ENCODE data around the gene TWNK.
A peak's percentile ranks its signal among the peaks of the same experiment; 100 is the strongest.

DNA sequence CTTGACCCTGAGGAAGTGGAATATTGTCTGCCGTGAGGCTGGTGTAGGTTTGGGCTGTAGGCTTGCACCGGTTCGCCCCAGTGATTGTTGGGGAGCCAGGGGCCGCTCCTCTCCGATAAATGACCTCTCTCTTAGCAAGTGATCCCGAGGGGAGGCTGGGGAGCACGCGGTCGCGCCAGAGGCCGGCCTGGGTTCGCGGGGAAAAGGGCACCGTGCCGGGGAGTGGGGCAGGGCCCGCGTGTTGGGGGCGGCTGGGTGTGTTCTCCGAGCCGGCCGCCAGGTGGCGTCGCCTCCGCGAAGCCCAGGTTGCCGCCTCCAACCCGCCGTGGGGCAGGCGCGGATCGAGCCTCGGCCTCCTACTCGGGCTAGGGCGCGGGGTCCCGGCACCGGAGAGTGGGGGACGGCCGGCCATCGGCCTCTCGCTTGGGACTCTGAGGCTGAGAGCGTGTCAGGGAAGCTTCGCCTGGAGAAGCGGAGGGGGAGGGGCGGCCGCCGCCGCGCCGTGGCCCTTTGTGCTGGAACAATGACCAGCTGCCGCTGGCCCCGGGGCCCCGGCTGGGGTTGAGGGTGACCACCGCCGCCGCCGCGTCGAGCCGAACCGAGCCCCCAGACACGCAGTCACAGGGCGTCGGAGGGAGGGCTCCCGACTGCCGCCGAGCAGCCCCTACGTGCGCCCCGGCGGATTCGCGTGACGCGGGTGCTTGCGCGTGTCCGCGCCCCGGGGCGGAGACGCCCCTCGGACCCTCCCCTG lies 11.8 kb downstream of the TWNK start:
- no peak for TF ChIP-seq NFE2L2 (conservative IDR thresholded peaks at IDR 0.05; ENCODE audit: low read length)
- TF ChIP-seq FOSL2 (IDR thresholded peaks at IDR 0.05) = no peak
- no peak for TF ChIP-seq FOSL2 (CRISPR knock-in tag; IDR thresholded peaks at IDR 0.05)
- peak; percentile 61 for TF ChIP-seq POLR2A (IDR thresholded peaks at IDR 0.05; ENCODE audit: low read length)
- TF ChIP-seq, protein P1, sequence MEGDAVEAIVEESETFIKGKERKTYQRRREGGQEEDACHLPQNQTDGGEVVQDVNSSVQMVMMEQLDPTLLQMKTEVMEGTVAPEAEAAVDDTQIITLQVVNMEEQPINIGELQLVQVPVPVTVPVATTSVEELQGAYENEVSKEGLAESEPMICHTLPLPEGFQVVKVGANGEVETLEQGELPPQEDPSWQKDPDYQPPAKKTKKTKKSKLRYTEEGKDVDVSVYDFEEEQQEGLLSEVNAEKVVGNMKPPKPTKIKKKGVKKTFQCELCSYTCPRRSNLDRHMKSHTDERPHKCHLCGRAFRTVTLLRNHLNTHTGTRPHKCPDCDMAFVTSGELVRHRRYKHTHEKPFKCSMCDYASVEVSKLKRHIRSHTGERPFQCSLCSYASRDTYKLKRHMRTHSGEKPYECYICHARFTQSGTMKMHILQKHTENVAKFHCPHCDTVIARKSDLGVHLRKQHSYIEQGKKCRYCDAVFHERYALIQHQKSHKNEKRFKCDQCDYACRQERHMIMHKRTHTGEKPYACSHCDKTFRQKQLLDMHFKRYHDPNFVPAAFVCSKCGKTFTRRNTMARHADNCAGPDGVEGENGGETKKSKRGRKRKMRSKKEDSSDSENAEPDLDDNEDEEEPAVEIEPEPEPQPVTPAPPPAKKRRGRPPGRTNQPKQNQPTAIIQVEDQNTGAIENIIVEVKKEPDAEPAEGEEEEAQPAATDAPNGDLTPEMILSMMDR (IDR thresholded peaks at IDR 0.05) = peak; percentile 83
- peak; percentile 63 for TF ChIP-seq PHF8 (IDR thresholded peaks at IDR 0.05; ENCODE audit: borderline replicate concordance, low read depth)
- TF ChIP-seq, protein P2, sequence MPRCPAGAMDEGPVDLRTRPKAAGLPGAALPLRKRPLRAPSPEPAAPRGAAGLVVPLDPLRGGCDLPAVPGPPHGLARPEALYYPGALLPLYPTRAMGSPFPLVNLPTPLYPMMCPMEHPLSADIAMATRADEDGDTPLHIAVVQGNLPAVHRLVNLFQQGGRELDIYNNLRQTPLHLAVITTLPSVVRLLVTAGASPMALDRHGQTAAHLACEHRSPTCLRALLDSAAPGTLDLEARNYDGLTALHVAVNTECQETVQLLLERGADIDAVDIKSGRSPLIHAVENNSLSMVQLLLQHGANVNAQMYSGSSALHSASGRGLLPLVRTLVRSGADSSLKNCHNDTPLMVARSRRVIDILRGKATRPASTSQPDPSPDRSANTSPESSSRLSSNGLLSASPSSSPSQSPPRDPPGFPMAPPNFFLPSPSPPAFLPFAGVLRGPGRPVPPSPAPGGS (IDR thresholded peaks at IDR 0.05) = peak; percentile 35; the same call in 1 of the 3 replicates
- TF ChIP-seq RFX5 (IDR thresholded peaks at IDR 0.05) = no peak
- TF ChIP-seq HEYL (CRISPR knock-in tag; IDR thresholded peaks at IDR 0.05) = no peak
- TF ChIP-seq SMC3 (IDR thresholded peaks at IDR 0.05) = peak; percentile 78
- no peak for TF ChIP-seq NPAS2 (CRISPR knock-in tag; IDR thresholded peaks at IDR 0.05; ENCODE audit: borderline replicate concordance)
- TF ChIP-seq EHF (CRISPR knock-in tag; IDR thresholded peaks at IDR 0.05) = no peak
- TF ChIP-seq EP300 (IDR thresholded peaks at IDR 0.05) = no peak
- no peak for TF ChIP-seq CHD2 (IDR thresholded peaks at IDR 0.05; ENCODE audit: low read length, partially characterized antibody)
- peak; percentile 21 to 57; a peak in 4 of 5 replicates for TF ChIP-seq RAD21 (conservative IDR thresholded peaks at IDR 0.05 in 1 of 2, IDR thresholded peaks at IDR 0.05 in 1 of 2)

All from A549 (cell line).